H1 (cell line): Measurements from ENCODE around the gene KCTD4. TPM values are rescaled to one million over a fixed set of nuclear protein-coding genes. Genes with fewer than 3 reads are reported as not detected.

Experiments
- RAD21 ChIP-seq, 2 experiments: IDR thresholded peaks in 1 of 2; conservative IDR thresholded peaks in 1 of 2; 2 replicates each; pipeline ENCODE4 v1.6.1; 2011; ENCODE audit warnings: low read depth in 2 of 2, low read length in 2 of 2, improper control_type of control experiment in 1 of 2, inconsistent platforms in 1 of 2, mild to moderate bottlenecking in 1 of 2, moderate library complexity in 1 of 2
- SP1 ChIP-seq: IDR thresholded peaks from 2 replicates; pipeline ENCODE4 v1.6.1; 2011; ENCODE audit warnings: low read depth, low read length
- SP4 ChIP-seq: IDR thresholded peaks from 2 replicates; pipeline ENCODE4 v1.6.1; 2012; ENCODE audit warnings: low read length, inconsistent platforms
- polyA plus RNA-seq, 7 experiments: library from polyadenylated mRNA; depleted of rRNA in 3 of 7; stranded (reverse) in 5 of 7; unstranded in 2 of 7; fragments of >200 nt in 5 of 7; fragments of 200-250 nt in 2 of 7; gene quantifications; 1 replicate in 5 of 7; 2 replicates in 1 of 7; 4 replicates in 1 of 7; pipeline versions ENCODE4 v1.2.1 to v1.2.3, GENCODE V29; 2011 to 2013; ENCODE audit warnings: missing spikeins in 2 of 7, mixed read lengths in 2 of 7
- total RNA-seq: library from RNA; stranded (reverse); fragmentation: NEBNext Ultra II Directional; extraction: Animal tissue kit (Norgen Biotek cat#: 25700); gene quantifications from 2 replicates; pipeline ENCODE4 v1.2.1, GENCODE V29; 2021

The KCTD4 gene
- total and polyA plus RNA-seq, 2 of the 8 experiments (the other 6 are each of a cell fraction or from before 2014, with no cell fraction given), result not detected

DNA sequence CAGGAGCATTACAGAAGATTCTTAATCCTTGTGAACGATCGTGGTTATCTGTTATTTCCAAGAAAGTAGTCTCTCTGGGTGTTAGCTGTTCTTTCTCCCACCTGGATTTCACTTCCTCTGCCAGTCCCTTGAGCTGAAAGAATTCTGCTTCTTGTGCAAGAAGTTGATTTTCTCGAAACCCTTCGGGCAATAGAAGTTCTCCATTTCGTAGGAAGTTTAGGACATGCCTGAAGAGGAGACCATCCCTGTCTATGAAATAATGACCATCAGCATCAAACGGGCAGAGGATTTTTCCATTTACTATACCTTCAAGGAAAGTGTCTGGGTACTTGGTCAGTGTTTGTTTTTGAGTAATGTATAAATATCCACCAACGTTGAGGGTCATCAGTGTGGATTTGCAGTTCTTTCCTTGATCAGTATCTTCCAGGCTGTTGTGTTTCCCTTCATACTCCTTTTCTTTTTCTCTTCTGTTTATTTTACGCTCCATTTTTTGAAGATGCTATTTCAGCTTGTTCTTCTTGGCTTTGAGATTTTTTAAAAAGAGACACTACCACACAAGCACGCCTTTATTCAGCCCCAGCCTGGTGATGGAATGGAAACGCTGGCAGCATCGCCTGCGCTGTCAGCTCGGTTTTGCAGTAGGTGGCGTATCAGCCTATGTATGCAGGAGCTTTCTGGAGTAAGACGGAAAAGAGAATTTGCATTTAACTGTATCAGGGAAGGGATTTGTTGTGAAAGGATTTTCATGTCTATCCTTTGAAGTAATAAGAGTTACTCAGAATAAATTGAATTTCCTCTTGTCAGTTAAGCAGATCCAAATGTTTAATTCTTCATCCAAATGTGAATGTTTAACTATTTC, 6.5 kb downstream of the KCTD4 start (continued):
- TF ChIP-seq SP4 (no peak), SP1 (no peak), RAD21 (IDR thresholded peaks at IDR 0.05 in 1 of 2, conservative IDR thresholded peaks at IDR 0.05 in 1 of 2; ENCODE audit: low read depth in 2 of 2, low read length in 2 of 2) (peak; percentile 66 to 74)
